ENCODE results near the gene SPPL2C. TPM values are rescaled to one million over a fixed set of nuclear protein-coding genes. Genes with fewer than 3 reads are reported as not detected.

SPPL2C gene
- total RNA-seq, 1 experiment from 2014 or later = not detected

DNA sequence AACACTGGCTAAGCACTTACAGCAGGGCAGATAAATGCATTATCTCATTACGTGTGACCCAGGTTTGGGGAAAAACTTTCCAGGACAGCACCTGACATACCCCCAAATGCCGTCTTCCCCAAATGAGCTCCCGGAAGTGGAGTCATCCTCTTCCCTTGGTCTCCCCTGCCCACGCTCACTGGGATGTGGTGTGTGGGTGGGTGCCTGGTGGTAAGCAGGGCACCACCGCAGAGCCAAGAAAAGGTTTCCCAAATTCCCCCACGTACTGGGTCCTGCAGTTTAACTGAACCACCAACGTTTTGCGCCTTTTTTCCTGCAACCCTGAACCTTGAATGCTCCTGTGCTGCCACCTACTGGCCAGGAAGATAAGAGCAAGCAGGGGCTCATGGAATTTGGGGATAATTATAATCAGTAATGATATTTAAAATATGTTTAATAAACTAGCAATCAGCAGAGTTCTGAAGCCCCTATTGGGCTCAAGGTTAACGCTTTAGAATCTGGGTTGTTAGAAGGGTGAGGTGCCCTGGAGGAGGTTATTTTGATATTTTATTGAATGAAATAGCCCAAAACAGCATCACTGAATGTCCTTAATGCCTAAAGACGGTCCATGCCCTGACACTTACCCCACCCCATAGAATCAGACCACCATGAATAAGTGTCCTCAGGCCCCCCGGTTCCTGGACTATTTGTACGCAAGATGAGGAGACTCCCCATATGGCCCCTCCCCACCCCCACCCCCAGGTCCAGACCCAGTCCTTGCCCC is 8.0 kb downstream of the SPPL2C start:
- ChIA-PET POLR2A (interaction anchor here (0.5 kb wide), 1 partner anchor 78 kb away, joined by 4 read pairs; no protein-coding TSS in a partner anchor), CTCF (interaction anchor here (0.6 to 5.2 kb wide), 26 partner anchors 9 to 717 kb away, joined by 3 to 44 read pairs (median 5); partner anchors contain the start of genes ACBD4 and FMNL1)
- Mint-ChIP-seq H3K36me3 (ENCODE audit: insufficient read depth, unreplicated experiment) (peaks cover 6% of the 10 kb centered on the region), H3K27ac (ENCODE audit: low read depth, unreplicated experiment) (no peak overlapping the region), H3K9me3 (ENCODE audit: unreplicated experiment) (no peaks in the 10 kb centered on the region), H3K27me3 (ENCODE audit: insufficient read depth, unreplicated experiment) (peaks cover 34% of the 10 kb centered on the region), H3K4me1 (ENCODE audit: insufficient read depth, unreplicated experiment) (no peaks in the 10 kb centered on the region), H3K4me3 (ENCODE audit: unreplicated experiment) (no peak overlapping the region)
- peak; percentile 73 for DNase-seq (ENCODE audit: unreplicated experiment)
- intact Hi-C loops (cut with micrococcal nuclease) = loop anchor here (1.0 to 5.0 kb wide), 4 partner anchors 212 to 715 kb away; partner anchors contain the start of gene ACBD4
- no TSS peak for BruUV-seq (replicated peaks)
- TF ChIP-seq, protein P1, sequence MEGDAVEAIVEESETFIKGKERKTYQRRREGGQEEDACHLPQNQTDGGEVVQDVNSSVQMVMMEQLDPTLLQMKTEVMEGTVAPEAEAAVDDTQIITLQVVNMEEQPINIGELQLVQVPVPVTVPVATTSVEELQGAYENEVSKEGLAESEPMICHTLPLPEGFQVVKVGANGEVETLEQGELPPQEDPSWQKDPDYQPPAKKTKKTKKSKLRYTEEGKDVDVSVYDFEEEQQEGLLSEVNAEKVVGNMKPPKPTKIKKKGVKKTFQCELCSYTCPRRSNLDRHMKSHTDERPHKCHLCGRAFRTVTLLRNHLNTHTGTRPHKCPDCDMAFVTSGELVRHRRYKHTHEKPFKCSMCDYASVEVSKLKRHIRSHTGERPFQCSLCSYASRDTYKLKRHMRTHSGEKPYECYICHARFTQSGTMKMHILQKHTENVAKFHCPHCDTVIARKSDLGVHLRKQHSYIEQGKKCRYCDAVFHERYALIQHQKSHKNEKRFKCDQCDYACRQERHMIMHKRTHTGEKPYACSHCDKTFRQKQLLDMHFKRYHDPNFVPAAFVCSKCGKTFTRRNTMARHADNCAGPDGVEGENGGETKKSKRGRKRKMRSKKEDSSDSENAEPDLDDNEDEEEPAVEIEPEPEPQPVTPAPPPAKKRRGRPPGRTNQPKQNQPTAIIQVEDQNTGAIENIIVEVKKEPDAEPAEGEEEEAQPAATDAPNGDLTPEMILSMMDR (IDR thresholded peaks at IDR 0.05; ENCODE audit: unreplicated experiment) = peak; percentile 87

DNA sequence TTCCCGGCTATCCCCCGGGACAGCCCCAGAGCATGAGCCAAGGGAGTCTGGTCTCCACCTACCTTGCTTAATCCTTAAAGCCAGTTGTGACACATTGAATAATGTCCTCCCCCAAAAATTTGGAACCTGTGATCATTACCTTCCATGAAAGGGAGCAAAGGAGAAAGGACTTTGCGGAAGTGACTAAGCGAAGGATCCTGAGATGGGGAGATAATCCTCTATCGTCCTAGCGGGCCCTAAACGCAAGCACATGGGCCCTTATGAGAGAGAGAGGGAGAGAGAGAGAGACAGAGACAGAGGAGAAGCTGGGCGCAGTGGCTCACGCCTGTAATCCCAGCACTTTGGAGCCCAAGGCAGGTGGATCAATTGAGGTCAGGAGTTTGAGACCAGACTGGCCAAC is 9.5 kb downstream of the SPPL2C start:
- POLR2A ChIA-PET = no interaction called here
- DNase-seq (ENCODE audit: unreplicated experiment) = no peak
- Mint-ChIP-seq H3K36me3 (ENCODE audit: insufficient read depth, unreplicated experiment) (peaks cover 6% of the 10 kb centered on the region), H3K4me1 (ENCODE audit: insufficient read depth, unreplicated experiment) (no peaks in the 10 kb centered on the region), H3K4me3 (ENCODE audit: unreplicated experiment) (no peak overlapping the region), H3K9me3 (ENCODE audit: unreplicated experiment) (no peaks in the 10 kb centered on the region), H3K27me3 (ENCODE audit: insufficient read depth, unreplicated experiment) (peaks cover 45% of the 10 kb centered on the region), H3K27ac (ENCODE audit: low read depth, unreplicated experiment) (no peak overlapping the region)
- TF ChIP-seq, protein P1 (IDR thresholded peaks at IDR 0.05; ENCODE audit: unreplicated experiment) = no peak
- CTCF ChIA-PET = interaction anchor here (0.6 to 0.7 kb wide), 3 partner anchors 20 to 1304 kb away, joined by 3 to 4 read pairs (median 3); no protein-coding TSS in a partner anchor
- no TSS peak for BruUV-seq (replicated peaks)
- intact Hi-C loops (cut with micrococcal nuclease) = loop anchor here (5.0 kb wide), 2 partner anchors 427 to 717 kb away; partner anchors contain the start of gene ACBD4

DNA sequence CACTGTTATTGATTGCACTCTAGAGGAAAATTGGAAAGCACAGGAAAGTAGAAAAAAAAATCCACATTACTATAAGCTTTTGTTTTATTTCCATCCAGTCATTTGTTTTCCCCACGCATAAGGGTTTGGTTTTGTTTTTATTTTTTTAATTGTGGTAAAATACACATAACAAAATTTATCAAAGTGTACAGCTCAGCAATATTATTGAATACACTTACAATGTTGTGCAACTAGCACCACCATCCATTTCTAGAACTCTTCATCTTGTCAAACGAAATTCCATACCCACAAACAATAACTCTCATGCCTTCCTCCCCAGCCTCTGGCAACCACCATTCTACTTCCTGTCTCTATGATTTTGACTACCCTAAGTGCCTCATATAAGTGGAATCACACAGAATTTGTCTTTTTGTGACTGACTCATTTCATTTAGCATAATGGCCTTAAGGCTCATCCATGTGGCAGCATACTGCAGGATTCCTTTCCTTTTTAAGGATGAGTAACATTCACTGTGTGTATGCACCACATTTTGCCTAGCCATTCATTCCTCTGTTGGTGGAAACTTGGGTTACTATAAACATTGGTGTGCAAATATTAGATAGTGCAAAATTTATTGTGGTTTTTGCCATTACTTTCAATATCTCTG is 11.1 kb downstream of the SPPL2C start:
- no peaks in the 10 kb centered on the region for H3K9me3 Mint-ChIP-seq (ENCODE audit: unreplicated experiment)
- intact Hi-C loops (cut with micrococcal nuclease) = loop anchor here (5.0 kb wide), 1 partner anchor 149 kb away; no protein-coding TSS in a partner anchor
- no peak overlapping the region for H3K27ac Mint-ChIP-seq (ENCODE audit: low read depth, unreplicated experiment)
- CTCF ChIA-PET = interaction anchor here (0.6 to 1.2 kb wide), 3 partner anchors 208 to 467 kb away, joined by 3 to 5 read pairs (median 4); no protein-coding TSS in a partner anchor
- DNase-seq (ENCODE audit: unreplicated experiment) = no peak
- no peak overlapping the region for H3K4me3 Mint-ChIP-seq (ENCODE audit: unreplicated experiment)
- TF ChIP-seq, protein P1 (IDR thresholded peaks at IDR 0.05; ENCODE audit: unreplicated experiment) = no peak
- H3K36me3 Mint-ChIP-seq (ENCODE audit: insufficient read depth, unreplicated experiment) = peaks cover 6% of the 10 kb centered on the region
- no TSS peak for BruUV-seq (replicated peaks)
- H3K27me3 Mint-ChIP-seq (ENCODE audit: insufficient read depth, unreplicated experiment) = peaks cover 49% of the 10 kb centered on the region
- no peaks in the 10 kb centered on the region for H3K4me1 Mint-ChIP-seq (ENCODE audit: insufficient read depth, unreplicated experiment)
- POLR2A ChIA-PET = no interaction called here
